Stimulated activated CD4-positive, alpha-beta T cell treated with anti-CD3 and anti-CD28 coated beads, Interleukin-15, amount 100 ng/mL, for 48 hours (primary cell): ENCODE data around the gene JPH4.

Experiments used
- DNase-seq, 2 donors: peaks; one replicate each; pipeline ENCODE4 v3.0.0-alpha.2; 2020; ENCODE audit warnings: low read depth in 2 of 2

JPH4 gene

GRCh38 chr14:23579739-23580138, 1.1 kb upstream of the JPH4 start:
- DNase-seq = no peak

DNA sequence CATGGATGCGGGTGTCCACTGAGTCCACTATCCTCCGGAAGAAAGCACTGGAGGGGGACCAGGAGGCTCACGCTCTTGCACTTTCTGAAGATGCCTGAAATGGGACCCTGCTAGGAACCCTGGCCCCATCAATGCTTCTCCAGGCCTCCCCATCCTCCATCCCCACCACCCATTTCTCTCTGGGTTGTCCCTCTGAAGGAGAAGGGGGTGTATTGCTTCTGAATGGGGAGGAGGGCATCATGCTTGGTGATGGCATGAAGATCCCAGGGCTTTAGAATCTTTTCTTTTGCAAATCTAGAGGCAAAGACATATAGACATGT, 681 bp upstream of the JPH4 start:
- no peak for DNase-seq

DNA sequence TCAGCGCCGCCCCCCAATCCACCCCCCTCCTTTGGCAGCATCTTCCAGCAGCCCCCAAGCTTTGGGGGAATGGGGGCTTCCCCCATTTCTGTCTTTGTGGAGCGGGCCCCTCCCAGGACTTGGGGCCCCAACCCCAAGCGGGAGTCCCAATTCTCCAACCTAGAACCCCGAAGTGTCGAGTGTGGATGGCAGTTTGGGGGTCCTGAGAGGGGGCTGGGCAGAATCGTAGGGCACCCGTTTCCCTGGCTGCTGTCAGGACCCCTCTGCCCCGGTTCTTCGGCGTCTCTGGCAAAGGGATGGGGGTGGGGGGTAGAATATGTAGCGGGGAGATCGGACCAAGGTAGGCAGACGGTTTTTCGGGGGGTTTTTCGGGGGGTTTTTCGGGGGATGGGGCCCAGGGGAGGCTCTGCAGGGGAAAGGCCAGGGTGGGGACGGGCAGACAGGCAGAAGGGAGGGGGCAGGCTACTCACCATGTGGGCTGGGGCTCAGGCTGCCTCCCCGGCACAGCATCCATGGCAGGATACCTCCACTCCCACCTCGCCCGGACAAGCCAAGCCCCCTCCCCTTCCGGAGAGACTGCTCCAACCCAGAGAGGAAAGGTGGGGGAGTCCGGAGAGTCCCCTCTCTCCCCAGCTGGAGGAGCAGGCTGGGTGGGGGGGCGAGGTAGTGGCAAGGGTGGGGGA, 739 bp downstream of the JPH4 start:
- DNase-seq = no peak

- no peak for DNase-seq
Measured at GRCh38 chr14:23577004-23577681, 1.4 kb downstream of the JPH4 start.

DNA sequence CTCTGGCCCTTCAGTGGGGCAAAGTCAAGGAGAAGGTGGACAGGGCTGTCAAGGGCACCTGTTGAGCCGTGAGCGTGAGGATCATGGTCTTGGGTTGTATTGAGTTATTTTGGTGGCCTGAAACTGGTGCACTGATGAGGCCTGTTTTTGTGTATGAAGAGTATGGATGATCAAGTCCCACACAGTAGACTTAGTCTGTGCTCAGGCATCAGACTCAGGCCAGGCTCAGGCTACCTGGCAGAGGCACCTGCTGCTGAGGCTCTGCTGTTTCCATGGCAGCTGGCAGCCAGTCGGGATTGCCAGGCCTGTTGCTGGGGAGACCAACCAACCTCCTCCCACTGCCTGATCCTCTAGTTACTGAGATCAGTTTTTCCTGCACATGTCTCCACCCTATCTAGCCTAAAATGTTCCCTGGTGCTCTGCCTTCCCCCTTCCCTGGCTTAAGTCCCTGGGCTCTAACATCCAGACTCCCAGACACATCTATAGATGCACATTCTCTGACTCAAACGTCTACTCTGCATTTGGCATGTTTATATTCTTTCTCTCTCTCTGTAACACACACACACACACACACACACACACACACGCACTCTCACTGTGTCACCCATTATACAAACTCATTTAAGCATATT, 5.1 kb downstream of the JPH4 start:
- DNase-seq = no peak

DNA sequence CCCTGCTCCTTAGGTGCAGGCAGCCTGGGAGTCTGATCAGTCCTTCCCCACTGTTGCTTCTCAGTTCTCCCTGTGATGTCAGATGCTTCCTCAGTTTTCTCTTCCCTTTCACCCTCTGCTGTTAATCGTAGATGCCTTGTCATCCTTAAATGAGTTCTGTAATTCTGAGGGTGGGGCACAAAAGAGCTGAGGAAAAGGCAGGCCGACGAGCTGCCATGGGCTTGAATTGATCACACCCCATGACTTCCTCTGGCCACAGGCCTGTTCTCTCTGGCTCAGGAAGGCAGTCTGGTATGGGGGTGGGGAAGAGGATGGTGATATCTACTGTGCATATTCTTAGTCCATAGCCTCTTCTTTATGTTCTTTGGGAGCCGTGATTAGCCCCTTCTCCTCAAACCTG, 5.8 kb downstream of the JPH4 start:
- no peak for DNase-seq

- no peak for DNase-seq
Measured at GRCh38 chr14:23572524-23572828, 6.1 kb downstream of the JPH4 start.

- DNase-seq = no peak
Measured at GRCh38 chr14:23571701-23572523, 6.7 kb downstream of the JPH4 start.

DNA sequence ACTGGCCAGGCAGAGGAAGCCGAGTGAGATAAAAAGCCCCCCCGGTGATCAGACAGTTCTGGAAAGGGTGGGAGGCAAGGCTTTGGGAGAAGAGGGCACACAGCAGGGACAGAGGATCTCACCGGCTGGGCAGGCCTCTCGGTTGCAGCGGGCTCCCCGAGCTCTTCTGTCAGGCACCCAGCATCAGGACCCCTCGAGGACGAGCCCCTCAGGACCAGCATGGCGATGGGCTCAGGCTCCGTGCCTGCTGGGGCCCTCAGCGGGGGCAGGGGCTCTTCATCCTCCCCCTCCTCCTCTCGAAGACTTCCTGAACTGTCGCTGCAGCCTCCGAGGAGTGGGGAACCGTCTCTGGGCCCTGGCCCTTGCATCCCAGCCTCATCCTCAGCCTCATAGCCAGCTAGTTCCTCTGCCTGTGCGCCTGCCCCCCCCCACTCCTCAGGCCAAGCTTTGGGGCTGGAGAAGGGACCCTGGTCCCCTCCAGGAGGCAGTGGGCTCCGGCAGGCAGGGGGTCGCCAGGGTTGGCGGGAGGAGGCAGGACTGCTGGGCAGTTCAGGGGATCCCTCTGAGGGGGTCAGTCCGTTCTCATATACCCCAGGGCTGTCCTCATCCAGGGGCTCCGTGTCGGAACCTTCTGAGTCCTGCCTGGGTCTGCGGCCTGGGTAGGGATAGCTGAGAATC, 7.6 kb downstream of the JPH4 start:
- DNase-seq = no peak

DNA sequence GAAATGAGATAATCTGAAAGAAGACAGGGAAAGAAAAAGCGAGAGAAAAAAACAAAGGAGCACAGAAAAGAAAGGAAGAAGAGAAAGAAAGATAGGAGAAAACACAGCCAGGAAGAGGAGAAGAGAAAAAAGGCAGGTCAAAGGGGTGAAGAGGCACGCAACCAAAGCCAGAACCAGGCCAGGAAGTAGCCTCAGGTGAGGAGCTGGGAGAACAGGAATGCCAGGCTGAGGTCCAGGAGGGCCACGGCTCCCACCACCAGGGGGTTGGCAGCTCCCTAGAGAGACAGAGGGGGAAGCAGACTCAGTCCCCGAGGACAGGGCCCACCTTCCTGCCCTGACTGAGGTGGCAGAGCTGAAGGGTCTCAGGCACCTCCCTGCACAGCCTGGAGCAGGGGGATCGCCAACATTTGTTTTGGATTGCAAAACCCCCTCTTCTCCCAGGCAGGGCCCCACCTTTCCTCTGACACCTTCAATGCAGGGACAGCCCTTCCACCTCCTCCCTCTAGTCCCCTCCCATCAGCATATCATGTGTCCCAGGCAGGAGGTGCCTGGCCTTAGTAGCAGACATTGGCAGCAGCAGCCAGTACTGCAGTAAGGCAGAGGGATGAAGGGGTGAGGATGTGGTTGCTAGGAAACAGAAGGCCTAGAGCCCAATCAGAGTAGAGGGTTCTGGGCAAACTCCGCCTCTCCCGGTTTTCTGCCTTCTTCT, 9.0 kb downstream of the JPH4 start:
- no peak for DNase-seq

DNA sequence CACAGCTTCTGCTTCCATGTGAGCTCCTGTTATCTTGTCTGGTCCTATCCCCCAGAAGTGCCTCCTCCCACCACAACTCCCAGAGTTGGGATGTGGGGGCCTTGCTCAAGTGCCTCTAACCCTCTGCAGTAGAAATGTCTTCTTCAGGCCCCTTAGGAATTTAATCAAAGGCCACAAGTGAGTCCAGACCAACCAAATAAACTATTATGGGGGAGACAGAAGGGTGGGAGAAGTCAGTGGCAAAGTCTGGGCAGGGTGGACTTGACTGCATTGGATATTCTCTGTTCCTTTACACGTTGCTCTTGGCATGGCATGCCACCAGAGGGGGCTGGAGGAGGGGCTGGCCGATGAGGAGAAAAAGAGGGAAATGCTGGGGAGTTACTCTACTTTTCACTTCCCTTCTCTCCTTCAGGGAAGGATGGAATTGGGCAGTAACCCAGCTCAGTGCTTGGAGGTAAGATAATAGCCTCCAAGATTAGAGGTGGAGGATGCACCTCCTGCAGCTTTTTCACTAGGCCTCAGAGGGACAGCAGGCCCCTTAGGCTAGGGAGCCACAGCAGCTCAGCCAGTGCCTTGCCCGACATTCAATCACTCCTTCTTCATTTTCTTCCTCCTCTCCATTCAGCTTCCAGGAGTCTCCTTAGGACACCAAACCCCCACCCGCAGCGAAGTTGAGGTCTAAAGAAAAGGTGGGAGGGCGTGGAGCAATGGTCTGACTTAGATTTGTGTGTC, 9.8 kb downstream of the JPH4 start:
- no peak for DNase-seq

DNA sequence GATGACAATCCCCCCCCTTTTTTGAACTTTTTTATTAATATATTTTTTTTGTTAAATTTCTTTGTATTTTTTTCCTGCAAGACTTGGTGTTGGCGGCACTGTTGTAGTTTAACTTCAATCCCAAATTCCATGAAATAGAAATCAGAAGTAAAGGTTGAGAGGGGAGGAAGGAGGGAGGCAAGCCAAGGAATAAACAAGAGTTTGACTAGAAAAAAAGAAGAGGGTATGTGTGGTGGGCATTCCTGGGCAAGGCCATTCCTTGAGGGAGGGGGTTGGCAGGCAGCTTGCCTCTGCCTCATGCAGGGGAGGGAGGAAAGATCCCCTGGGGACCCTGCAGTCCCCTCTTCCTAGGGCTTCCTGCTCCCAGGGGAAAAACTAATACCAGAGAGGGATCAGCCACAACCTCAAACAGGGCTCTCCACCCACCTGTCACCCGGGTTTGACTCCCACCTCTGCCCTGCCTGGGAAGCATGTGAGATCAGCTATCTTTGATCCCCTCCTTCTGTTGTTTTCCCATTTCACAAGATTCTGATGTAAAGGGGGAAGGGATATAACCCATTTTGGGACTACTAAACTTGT, 10.5 kb downstream of the JPH4 start:
- no peak for DNase-seq

DNA sequence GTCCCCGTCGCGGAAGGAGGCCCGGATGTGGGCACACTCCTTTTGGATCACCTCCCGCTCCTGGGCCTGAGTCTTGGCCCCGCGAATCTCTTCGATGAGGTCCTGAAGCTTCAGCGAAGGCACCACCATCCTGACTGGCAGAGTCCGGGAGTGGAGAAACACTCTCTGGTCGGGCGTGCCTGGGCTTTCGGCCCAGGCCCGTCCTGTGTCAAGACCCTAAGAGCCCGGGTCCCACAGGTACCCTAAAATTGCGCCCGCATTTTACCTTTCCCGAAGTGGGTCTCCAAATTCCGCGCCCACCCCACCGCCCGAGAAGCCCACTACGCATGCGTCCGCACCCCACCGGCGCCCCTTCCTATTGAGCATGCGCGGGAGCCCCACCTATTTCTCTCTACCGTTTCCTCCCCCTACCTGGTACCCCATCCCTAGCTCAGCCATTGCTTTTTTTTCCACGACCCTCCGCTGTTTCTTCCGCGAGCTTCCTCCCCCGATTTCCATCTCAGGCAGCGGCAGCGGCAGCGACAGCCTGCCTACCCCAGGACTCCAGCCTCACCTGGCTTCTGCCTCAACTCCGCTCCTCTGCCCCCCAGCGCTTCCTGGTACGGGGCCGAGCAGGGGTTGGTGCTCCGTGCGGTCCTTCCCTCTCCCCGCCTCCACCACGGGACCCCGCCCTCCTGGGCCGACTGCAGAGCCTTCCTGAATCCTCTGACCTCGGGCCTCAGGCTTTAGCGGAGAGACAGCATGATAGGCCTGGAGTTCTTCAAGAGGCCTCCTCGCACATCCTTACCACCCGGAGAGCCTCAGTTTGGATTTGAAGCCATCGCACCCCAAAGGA, 11.2 kb downstream of the JPH4 start, which contains the start of gene AP1G2:
Gene AP1G2, minus strand, starts transcription at position 606 of the 835 bp plus-strand sequence. Its CDS starts 477 bp downstream, at position 129.
- DNase-seq = peak; percentile 79 to 90

DNA sequence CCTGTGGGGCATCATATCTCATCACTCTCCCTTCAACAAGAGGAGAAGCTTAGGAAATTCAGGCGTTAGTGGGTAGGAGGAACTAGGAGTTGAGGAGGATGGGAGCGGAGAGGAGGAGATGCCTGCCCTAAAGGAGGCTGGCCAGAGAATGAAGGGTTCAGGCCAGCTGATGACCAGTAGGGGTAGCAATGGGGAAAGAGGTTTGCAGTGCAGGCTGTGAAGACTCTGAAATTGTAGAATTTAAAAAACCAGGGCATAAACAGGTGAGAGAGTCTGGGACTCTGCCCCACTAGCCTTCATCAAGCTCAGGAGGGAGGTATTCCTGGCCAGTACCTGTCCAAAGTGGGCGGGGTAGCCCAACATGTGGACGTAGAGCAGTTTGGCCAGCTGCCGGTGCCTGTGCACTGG, 11.8 kb downstream of the JPH4 start:
- DNase-seq = no peak

DNA sequence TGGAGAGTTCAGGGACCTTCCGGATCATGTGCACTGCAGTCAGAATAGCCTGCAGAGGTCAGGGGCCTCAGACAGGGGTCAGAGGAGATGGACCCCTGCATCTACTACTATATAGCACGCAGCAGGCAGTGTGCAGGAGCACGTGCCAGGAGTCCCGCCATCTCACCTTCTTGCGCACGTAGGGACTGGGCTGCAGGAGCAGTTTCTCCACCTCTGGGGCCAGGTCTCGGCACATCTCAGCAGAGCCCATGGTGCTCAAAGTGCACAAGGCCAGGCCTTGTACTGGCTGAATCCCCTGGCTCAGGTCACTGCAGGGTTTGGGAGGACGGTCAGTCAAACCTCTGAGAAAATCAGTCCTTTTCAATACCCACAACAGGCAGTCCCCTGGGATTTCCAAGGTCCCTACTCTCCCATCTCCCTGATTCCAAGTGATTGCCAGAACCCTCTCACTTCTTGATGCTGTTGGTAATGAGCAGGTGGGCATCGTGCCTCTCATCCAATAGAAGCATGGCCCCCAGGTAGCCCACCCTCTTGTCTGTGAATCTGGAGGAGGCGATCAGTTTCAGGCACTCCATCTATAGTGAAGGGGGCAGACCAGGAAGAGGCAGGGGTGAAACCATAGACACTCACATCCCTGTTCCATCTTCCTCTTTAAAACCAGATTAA, 12.3 kb downstream of the JPH4 start:
- DNase-seq = no peak

- no peak for DNase-seq
Measured at GRCh38 chr14:23565626-23566025, 13.0 kb downstream of the JPH4 start.

DNA sequence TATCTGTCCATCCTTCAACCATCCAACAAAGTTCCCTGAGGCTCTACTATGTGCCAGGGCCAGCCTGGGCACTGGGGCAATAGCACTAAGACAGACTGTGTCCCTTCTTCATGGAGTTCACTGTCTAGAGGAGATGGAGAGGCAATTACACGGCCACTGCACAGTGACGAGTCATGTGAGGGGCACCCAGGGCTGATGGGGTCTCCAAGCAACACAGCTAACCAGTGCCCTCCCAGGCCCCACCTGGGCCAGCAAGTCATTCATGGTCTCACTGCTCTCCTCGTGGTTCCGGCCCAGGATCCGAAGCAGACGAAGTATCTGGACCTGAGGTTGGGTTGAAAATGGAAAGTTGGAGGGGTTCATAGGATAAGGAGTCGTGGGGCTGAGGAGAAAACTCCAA, 13.7 kb downstream of the JPH4 start:
- DNase-seq = no peak

- no peak for DNase-seq
Measured at GRCh38 chr14:23564181-23564812, 14.3 kb downstream of the JPH4 start.
